Placental epithelial cell (primary cell): Measurements from ENCODE around the gene ZKSCAN8. TPM values are rescaled to one million over a fixed set of nuclear protein-coding genes. Genes with fewer than 3 reads are reported as not detected.

Source experiments
- total RNA-seq: library from RNA; depleted of rRNA; stranded (reverse); fragments of >200 nt; gene quantifications from 2 replicates; pipeline ENCODE4 v1.2.3, GENCODE V29; 2012

The ZKSCAN8 gene
- 18.1 and 18.8 TPM in 2 replicates for total RNA-seq

DNA sequence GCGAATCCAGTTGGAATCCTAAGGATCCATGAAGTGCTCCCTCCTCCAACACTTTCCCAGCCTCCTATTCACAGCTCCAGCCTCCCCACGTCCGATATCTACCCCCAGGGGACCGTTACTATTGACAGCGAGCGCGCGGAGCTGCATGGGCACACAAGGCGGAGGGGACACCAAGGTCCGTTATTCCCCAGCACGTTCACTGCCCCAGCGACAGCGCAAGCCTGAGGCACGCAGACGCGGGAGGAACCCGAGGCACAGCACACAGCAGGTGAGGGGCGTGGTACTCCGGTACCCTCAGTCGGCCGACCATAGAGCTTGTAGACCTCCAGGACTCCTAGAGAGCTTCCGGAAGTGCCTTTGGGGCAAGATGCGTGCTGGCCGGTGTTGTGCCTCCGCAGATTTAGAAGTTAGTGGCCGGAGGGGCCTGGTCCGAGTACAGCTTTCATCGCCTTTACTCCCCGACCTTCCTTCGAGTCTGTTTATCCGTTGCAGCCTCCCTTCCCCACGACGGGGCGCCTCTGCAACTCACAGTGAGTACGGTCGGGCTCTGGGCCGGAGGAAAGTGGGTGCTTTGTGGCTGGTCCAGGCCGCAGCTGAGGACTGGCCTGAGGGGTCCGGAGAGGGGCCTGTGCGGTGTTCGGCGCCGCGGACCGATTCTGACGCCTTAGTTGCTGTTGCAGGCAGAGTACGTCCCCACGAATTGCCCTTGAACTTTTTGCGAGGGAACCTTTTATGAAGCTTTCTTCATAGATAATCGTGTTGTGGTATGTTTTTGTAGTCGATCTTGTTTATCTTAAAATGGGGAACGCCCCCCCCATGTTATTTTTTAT lies at the start of gene ZKSCAN8:
Gene ZKSCAN8, plus strand, starts transcription at position 384 of the 830 bp plus-strand sequence. CDS start 6,525 bp downstream, outside the sequence.

DNA sequence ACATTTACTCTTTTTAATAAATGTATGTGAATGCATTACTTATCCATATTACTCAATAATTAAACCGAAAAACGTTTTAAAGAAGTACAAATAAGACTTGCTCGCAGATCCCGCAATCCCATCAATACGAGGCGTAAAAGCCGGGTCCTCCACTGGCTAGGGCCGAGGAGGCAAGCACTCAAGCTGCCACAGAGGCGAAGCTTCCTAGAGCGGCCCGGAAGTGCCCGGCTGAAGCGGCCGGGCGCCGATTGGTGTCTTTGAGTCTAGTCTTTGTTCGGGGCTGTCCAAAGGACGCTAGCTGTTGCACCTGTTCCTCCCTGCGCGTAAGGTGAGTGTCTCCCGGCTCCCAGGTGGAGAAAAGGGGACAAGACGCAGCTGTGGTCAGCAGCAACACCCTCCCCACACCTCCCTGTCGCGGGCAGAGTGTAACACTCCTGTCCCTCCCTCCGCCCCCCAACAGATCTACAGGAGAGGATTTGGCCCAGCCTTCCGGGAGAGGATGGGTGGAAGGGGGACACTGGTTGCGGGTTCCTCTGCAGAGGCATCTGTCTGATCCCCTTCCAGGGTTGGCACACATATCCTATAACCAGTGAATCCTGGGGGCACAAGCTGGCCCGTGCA lies 17.2 kb upstream of the ZKSCAN8 start, which contains the start of gene ZSCAN16:
Gene ZSCAN16, plus strand, starts transcription at position 260 of the 621 bp plus-strand sequence. CDS start 835 bp downstream, outside the sequence.

Other genes starting within 250 kb of the ZKSCAN8 start
- not detected in 2 replicates for gene OR2B2, start 229.5 kb upstream of the ZKSCAN8 start, total RNA-seq
- not detected in 2 replicates for gene OR2B6, start 184.6 kb upstream of the ZKSCAN8 start, total RNA-seq
- 1.6 and 2.2 TPM in 2 replicates for gene ZNF165, start 61.3 kb upstream of the ZKSCAN8 start, total RNA-seq
- gene ZSCAN16, start 17.3 kb upstream of the ZKSCAN8 start, total RNA-seq = 0.79 and 1.1 TPM in 2 replicates
- gene ZSCAN9, start 83.4 kb downstream of the ZKSCAN8 start, total RNA-seq = 14.9 and 16.5 TPM in 2 replicates
- 6.2 and 8.6 TPM in 2 replicates for gene ZKSCAN4, start 110.4 kb downstream of the ZKSCAN8 start, total RNA-seq
- 2.7 and 3.5 TPM in 2 replicates for gene NKAPL, start 117.4 kb downstream of the ZKSCAN8 start, total RNA-seq
- gene ZSCAN26, start 125.3 kb downstream of the ZKSCAN8 start, total RNA-seq = 13.0 and 14.7 TPM in 2 replicates
- 3.5 and 4.8 TPM in 2 replicates for gene PGBD1, start 139.7 kb downstream of the ZKSCAN8 start, total RNA-seq
- 2.0 and 2.3 TPM in 2 replicates for gene ZSCAN31, start 194.3 kb downstream of the ZKSCAN8 start, total RNA-seq
- 3.9 and 7.9 TPM in 2 replicates for gene ZKSCAN3, start 208.1 kb downstream of the ZKSCAN8 start, total RNA-seq